GM19025 (cell line): ENCODE measurements around the gene PDZD4.

Source experiments
- ATAC-seq: cut with Tn5 transposase; IDR thresholded peaks from one replicate; pipeline ENCODE4 v1.9.1; 2021; ENCODE audit warnings: mild to moderate bottlenecking, low read depth, moderate library complexity; ENCODE audit not compliant: unreplicated experiment

PDZD4 gene

GRCh38 chrX:153814591-153815315, 15.6 kb downstream of the PDZD4 start:
- no peak for ATAC-seq

GRCh38 chrX:153813161-153813560, 17.2 kb downstream of the PDZD4 start:
- no peak for ATAC-seq

DNA sequence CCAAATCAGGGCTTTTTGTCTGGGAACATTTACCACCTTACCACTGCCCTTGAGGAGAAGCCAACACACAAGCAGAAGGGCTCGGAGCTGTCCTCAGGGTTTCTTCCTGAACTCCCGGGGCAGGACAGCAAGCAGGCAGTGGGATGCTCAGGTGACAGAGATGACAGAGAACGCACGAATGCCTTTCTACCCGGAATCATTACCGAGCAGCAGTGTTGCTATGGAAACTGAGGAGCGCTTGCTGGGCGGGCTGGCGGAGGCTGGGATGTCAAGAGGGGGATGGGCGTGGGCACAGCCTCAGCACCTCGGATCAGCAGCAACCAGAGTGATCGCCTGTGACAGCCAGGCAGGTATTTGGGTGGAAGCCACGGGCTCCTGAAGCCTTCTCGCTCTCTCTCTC, 18.1 kb downstream of the PDZD4 start:
- no peak for ATAC-seq

DNA sequence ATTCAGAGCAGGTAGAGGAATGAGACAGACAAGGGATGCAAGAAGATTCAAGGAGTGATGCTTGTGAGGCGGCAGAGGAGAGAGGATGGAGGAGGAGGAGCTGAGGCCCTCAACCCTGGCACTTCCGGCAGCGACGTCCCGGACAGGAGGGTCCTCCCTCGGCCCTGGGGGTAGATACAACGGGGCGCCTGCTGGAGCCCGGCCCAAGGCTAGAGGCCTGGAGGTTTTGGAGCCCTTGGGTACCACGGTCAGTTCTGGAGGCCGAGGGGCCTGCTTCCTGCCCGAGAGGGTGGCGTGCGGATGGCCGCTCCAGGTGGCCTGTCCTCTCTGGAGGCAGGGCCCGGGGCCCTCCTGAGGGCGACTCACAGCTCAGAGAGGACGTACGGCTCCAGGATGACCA, 22.4 kb downstream of the PDZD4 start:
- ATAC-seq: no peak

GRCh38 chrX:153806999-153807575, 23.3 kb downstream of the PDZD4 start:
- no peak for ATAC-seq

- ATAC-seq: no peak
Measured at GRCh38 chrX:153805436-153805835, 24.9 kb downstream of the PDZD4 start.

- no peak for ATAC-seq
Measured at GRCh38 chrX:153804621-153805020, 25.7 kb downstream of the PDZD4 start.

- ATAC-seq: no peak
Measured at GRCh38 chrX:153804100-153804595, 26.2 kb downstream of the PDZD4 start.

- no peak for ATAC-seq
Measured at GRCh38 chrX:153803211-153804099, 26.9 kb downstream of the PDZD4 start.

DNA sequence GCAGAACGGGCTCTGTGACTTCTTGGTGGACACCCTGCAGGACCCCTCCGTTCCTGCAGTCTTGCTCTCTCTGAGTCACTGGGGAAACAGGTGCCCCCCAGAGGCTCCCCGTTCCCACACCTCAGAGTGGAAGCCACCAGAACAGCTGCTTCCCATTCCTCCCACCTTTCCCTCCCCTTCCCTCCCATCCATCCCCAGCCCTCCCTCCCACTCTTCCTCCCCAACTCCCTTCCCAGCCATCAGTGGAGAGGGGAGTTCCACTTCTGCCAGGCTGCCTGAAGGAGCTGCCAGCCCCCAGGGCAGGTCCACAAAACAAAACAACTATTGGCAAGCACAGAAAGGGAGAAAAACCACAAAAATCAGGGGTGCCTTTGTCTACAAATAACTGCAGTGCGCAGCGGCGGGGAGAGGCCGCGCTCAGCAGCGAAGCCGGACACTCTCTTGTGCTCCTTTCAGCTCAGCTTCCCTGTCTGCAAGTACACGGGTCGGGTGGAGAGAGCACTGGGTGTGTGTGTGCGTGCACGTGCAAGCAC, 27.8 kb downstream of the PDZD4 start:
- ATAC-seq: no peak

DNA sequence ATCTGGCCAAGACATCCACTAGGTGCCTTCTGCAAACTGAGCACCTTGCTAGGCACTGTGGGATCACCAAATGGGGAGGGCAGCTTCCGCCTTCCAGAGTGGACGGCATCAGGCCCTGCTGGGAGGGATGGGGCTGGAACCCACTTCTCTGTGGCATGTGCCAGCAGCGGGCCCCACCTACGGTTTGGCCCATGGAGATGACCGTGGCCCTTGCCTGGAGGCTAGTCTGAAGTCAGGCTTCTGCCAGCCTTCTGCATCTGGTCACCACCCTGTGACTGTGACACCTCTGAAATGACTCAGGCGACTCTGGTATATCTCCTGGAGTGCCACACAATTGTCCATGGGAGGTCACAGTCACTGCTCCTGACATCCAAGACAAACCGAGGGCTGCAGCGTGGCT, 28.7 kb downstream of the PDZD4 start:
- no peak for ATAC-seq

GRCh38 chrX:153800746-153801145, 29.6 kb downstream of the PDZD4 start:
- ATAC-seq: no peak

- no peak for ATAC-seq
Measured at GRCh38 chrX:153800177-153800722, 30.1 kb downstream of the PDZD4 start.

- ATAC-seq: no peak
Measured at GRCh38 chrX:153799326-153799725, 31.0 kb downstream of the PDZD4 start.

DNA sequence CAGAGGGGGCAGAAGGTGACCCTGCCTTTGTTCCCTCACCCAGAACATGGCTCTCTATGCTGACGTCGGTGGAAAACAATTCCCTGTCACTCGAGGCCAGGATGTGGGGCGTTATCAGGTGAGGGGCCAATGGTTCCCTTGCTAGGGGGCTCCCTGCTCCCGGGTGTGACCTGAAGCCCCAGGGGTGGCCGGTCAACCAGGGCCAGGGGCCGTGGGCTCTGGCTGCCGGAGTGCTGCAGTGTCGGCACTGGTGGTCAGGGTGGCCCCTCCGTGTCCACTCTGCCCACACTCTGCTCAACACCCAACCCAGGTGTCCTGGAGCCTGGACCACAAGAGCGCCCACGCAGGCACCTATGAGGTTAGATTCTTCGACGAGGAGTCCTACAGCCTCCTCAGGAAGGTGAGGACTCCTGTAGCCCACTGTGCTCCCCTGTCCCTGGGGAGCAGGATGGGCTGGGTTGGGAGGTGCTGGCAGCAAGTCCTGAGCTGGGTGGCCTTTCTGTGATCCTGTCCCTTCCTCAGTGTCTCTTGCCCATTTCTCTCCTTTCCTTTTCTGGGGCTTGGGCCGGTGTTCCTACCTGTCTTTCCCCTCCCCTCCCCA, 32.8 kb downstream of the PDZD4 start:
- no peak for ATAC-seq

DNA sequence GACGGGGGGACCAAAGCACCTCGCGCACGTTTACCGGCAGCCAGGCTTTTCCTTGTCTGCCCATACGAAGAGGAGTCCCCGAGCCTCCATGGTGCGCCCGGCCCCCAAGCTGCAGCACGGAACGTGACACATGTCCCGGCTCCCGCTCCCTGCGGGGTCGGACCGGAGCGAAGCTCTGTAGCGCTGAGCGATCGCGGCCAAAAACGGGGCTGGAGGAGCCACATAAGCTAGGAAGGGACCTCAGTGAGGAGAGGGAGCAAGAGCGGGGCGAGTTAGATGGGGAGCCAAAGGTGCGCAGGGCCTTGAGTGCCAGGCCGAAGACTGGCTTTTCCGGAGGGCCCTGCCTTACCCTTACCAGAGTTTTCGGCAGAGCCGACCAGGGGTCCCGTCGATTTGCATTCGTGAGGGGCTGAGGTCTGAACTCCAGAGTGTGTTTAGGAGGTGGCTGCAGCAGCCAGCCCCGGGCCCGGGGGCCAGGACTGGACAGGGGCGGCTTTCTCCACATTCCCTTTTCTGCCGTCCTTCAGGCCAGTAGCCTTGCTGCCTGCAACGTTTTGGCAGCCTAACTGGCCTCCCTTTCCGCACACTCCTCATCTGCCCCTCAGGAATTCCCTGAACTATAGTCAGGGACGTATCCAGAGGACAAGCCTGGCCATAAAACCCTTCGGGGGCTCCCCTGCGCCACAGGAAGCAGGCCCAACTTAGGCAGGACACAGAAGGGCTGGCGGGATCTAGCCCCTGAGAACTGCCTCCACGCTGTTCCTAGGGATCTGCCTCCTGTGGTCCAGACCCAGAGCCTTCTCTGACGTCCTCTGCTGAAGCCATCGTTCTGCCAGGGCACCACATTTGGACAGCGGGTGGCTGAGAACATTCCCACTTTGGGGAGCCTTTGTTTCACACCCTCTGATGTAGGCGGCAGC, 35.2 kb downstream of the PDZD4 start:
- ATAC-seq: no peak

- peak; percentile 92 for ATAC-seq
Measured at GRCh38 chrX:153794018-153794896, 36.1 kb downstream of the PDZD4 start, which contains the start of the genes IDH3G and SSR4. TSS of gene IDH3G (minus strand) at chrX:153794375. CDS start at chrX:153794326, 49 bp downstream. TSS of gene SSR4 (plus strand) at chrX:153794668. CDS start at chrX:153794688, 20 bp downstream.

DNA sequence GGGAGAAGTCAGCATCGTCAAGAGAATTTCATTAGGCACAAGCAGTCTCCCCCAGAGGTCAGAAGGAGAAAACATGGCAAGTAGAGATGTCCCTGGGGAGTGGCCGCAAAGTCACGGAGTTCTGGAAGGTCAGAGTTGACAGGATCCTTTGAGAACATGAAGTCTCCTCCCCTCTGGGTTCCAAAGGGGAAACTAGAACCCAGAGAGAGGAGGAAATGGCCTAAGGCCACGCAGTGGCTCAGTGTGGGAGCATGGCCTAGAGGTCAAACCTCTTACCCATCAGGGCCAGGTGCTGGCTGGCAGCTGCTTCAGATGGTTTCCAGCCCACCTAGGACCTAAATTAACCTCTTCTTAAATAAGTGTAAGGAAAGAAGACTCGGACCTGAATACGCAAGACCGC, 37.1 kb downstream of the PDZD4 start:
- no peak for ATAC-seq
